Vagina (tissue), 2 donors: Measurements from ENCODE around the gene TXNRD3.

ENCODE experiments used
- POLR2A ChIP-seq, 2 donors: fragments of 450-650 bp; IDR thresholded peaks; one replicate each; pipeline ENCODE4 v1.6.1; 2017; ENCODE audit warnings: antibody characterized with exemption in 2 of 2, mild to moderate bottlenecking in 2 of 2, moderate library complexity in 2 of 2
- POLR2AphosphoS5 ChIP-seq, 2 donors: sonication (generic); formaldehyde crosslinking; IDR thresholded peaks; one replicate each; pipeline ENCODE4 v1.9.0; 2017; ENCODE audit warnings: antibody characterized with exemption in 2 of 2, mild to moderate bottlenecking in 2 of 2, low read depth in 1 of 2; ENCODE audit not compliant: insufficient read depth in 1 of 2

- TF ChIP-seq POLR2A (IDR thresholded peaks at IDR 0.05) (no peak), POLR2AphosphoS5 (IDR thresholded peaks at IDR 0.05; ENCODE audit: insufficient read depth in 1 of 2, low read depth in 1 of 2) (no peak)
These were observed 8.2 kb downstream of the TXNRD3 start for GRCh38 chr3:126646674-126647073.
